GM18520 (cell line): ENCODE measurements around the gene LYZL4.

ENCODE experiments used
- ATAC-seq: cut with Tn5 transposase; IDR thresholded peaks from one replicate; pipeline ENCODE4 v1.9.1; 2021; ENCODE audit not compliant: unreplicated experiment

The LYZL4 gene

DNA sequence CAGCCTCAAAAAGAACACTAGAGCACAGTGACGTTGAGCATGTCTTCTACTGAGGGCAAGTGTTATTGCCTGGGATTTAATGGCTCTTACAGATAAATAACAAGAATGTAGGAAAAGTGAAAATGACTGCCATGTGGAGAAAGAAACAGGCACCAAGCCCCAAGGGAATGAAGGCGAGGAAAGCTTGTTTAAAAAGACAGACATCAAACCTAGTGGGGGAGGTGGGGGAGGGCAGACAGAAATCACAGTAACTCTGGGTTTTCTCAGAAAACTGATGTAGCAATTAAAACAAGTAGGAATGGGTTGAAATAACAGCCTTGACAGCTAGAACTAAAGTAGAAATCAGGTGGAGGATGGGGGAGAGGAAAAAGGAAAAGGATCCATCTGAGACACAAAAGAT lies 18.4 kb upstream of the LYZL4 start:
- no peak for ATAC-seq

DNA sequence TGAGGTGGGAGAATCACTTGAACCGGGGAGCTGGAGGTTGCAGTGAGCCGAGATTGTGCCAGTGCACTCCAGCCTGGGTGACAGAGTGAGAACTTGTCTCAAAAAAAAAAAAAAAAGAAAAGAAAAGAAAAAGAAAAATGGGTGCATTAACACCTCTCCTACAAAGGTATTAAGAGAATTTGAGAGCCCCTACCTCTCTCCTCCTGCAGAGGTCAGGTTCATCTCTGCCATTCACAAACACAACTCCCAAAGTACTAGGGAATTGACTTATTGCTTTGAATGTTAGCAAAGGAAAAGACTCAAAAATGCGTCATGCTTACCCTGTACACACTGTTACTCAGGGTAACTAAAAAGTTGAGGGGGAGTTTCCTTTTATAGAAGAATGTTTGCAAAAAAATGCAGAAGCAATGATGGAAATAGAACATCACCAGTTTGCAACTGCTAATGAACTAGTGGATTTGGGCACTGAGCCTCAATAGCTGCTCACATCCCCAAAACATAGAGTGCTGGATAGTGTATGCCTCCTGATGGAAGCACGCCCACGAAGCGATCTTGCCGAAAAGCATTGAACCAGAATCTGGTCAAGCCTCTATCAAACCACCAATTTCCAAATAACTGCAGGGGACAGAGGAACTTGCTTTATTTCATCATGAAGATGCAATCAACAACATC lies 15.5 kb upstream of the LYZL4 start:
- no peak for ATAC-seq

DNA sequence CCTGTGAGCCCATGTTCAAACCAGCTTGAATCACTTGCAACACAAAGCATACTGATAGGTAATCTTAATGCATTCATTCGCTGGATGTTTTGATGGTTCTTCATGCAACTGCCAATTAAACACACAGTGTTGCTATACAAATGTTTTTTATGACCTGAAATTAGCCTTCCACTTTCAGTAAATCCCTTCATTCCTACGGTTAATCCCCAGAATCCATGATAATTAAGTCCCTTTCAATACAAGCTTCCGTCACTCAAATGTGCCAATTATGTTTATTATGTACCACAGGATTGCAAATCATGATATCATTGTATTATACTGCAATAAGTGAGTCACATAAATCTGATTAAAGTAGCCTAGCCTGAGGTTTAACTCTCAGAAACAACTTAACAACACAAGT lies 14.5 kb upstream of the LYZL4 start:
- ATAC-seq: no peak

DNA sequence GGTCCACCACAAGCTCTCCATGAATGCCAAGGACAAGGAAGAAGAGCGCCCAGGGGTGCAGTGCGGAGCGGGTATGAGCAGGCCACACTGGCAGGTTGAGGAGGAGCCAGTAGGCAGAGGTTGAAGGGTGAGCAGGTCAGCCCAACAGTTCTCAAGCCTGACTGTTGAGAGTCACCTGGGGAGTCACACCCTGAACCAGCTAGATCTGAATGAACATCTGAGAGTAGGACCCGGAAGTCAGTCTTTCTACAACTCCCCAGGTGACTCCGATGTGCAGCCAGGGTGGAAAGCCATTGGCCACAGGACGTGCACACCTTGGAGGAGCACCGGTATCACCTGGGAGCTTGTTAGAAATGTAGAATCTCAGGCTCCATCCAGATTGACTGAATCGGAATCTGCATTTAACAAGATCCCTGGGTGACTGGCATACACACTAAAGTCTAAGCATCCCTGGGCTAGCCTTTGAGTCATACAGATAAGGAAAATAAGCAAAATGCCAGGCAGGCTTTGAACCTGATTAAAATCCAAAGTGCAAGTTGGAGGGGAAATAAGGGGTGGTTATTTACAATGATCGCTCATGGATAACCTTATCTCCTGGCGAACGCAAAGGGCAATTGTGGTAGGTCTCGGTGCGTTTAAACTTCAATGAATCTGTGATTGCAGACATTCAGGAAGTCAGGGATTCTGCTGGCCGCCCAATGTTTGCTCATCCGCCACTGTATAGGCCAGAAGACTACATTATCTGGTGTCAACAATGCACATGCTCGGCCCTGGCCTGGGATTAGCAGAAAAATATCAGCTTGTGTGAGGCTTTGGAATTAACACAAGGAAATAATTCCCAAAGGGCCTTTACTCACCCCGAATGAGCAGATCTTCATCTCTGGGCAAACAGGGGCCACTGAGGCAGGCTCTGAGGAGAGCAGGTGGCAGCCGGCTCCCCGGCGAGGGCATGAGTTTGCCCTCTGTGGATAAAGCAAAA lies 11.7 kb upstream of the LYZL4 start:
- ATAC-seq: no peak

GRCh38 chr3:42419563-42419962 lies 9.2 kb upstream of the LYZL4 start:
- ATAC-seq: no peak

- no peak for ATAC-seq
Observed at GRCh38 chr3:42412526-42413155, 2.2 kb upstream of the LYZL4 start.

- no peak for ATAC-seq
Observed at GRCh38 chr3:42411429-42411828, 1.0 kb upstream of the LYZL4 start.

GRCh38 chr3:42408156-42408555 lies 2.3 kb downstream of the LYZL4 start:
- no peak for ATAC-seq

DNA sequence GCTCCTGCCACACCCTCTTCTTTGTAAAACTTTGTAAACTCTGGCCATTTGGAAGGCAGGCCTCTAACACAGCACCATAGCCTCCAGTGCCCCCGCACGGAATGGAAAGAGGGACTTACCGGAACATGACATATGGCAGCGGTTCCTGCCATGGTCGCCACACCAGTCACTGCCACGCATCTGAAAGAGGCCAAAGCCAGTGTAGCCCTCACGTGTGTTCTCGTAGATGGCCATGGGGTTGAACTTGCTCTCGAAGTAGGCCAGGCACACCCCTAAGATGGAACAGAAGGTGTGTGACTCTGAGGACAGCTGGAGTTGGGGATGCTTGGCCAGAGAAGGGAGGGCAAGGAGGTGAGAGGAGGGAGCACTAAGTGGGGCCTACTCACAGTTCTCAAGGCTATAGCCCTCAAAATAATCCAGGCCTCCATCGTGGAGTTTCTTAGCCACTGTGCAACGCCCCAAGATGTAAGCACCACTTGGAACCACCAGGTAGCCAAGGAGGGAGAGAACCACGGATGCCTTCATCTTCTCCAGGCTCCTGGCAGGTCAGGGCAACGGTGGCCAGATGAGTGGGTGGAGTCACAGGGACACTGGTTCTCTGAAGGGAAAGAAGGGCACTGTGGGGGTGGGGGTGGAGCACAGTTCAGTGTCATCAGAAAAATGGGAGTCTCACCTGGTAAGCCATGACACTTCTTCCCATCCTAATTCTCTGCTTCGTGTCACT lies 3.5 kb downstream of the LYZL4 start:
- ATAC-seq: no peak

GRCh38 chr3:42405857-42406256 lies 4.6 kb downstream of the LYZL4 start:
- ATAC-seq: no peak

- ATAC-seq: no peak
Observed at GRCh38 chr3:42403737-42404136, 6.7 kb downstream of the LYZL4 start.

DNA sequence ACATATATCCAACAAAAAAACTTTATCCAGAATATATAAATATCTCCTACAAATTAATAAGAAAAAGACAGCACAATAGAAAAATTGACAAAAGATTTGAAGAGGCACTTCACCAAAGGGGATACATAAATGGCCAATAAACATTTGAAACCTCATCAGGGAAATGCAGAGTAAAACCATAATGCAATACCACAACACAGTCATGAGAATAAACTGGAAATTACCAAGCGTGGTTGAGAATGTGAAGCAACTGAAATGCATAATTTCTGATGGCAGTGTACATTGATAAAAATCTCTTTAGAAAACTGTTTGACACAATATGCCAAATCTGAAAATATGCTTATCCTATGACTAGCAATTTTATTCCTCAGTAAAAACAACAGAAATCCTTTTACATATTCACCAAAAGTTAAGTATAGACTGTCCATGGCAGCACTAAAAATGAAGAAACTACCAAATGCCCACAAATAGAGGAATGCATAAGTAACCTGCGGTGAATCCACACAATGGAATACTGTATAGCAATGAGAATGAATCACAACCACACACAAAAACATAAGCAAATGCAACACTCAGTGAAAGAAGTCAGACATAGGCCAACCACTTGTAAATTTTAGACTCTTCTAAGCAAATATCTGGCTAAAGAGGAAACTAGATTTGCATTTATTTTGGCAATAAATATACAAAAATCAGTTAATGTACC lies 7.9 kb downstream of the LYZL4 start:
- no peak for ATAC-seq

DNA sequence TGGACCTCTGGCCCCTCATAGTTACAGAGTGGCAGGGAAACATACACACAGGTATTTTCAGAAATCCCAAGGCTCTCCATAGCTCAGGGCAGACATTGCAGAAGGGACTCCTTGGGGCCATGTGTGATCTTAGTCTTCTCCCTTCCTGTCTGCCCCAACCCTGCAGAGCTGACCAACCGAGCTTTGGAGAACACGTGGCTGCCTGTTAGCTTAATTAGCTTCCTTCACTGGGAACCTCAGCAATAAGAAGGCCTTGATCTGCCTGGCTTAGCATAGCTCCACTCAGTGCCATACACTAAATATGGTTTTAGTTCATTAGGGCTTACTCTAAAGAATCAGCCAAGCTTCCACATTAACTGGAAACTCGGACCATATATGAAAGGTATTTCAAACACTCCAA lies 12.3 kb downstream of the LYZL4 start:
- no peak for ATAC-seq

DNA sequence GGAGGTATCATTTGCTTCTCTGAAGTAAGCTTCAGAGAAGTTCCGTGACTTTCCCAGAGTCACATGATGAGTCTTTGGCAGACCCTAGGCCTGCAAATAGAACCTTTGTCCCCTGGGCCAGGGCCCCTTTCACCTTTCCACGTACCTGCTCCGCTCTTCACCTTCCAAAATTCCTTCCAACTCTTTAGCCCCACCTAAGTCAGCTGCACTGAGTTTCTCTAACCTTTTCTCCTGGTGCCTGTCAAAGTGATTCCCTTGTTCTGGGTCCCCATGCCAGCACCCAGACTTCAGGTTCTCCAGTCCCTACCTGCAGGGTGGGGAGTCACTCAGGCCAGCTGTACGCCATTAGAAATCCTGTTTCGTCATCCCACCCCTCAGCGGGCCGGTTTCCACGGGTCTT lies 12.8 kb downstream of the LYZL4 start:
- ATAC-seq: no peak

- ATAC-seq: no peak
Observed at GRCh38 chr3:42394579-42395288, 15.7 kb downstream of the LYZL4 start.

DNA sequence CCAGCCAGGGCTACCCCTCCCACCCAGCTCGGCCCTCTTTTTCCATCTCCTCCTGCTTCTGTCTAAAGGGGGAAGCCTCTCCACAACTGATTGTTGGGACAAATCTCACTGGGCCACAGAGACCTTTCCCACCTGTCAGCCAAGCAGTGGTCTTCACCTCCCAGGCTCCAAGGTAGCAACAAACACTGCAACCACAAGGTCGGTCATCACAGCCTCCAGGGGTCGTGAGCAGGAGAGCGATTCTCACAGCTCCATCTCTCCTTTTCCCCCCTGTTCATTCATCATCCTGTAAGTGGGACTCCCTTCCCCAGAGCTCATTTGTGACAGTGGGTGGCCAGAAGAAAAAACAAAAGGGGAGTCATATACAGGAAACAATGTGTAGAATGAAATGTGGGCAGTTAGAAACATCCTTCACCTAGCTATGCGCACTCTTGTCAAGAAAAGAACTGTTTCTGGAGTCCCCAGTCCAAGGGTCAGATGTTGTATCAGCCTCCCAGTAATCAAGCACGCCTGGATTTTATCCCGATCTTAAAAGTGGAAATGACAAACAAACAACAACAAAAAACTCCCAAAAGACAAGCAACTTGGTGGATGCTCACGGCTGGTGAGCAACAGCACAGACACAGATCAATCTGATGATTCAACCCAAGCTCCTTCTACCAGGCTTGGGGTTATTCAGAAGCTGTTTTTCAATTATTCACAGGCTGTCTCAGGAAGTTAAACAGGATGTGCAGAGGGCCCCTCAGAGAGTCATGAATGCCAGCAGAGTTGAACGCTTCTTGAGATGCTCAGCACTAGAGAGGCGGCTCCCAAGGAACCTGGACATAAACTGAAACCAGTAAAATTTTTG lies 22.4 kb downstream of the LYZL4 start:
- ATAC-seq: no peak

- no peak for ATAC-seq
Observed at GRCh38 chr3:42381551-42382082, 28.8 kb downstream of the LYZL4 start.

GRCh38 chr3:42377681-42378080 lies 32.7 kb downstream of the LYZL4 start:
- ATAC-seq: no peak

GRCh38 chr3:42376344-42376798 lies 34.0 kb downstream of the LYZL4 start:
- ATAC-seq: no peak
